ENCODE results near the gene SERPINB10.

The SERPINB10 gene

GRCh38 chr18:63947051-63947790 lies 39.5 kb downstream of the SERPINB10 start:
- Histone ChIP-seq H3K9me3 (ENCODE audit: control insufficient read depth, insufficient read depth, low read length) (no peaks in the 10 kb centered on the region), H3K4me1 (ENCODE audit: insufficient read depth, low read length) (no peaks in the 10 kb centered on the region), H3K9ac (ENCODE audit: low read depth, low read length) (no peak overlapping the region), H3K36me3 (ENCODE audit: insufficient read depth, low read length) (no peaks in the 10 kb centered on the region)

GRCh38 chr18:63949068-63949737 lies 41.4 kb downstream of the SERPINB10 start, which contains the start of gene HMSD:
TSS of gene HMSD (plus strand) at chr18:63949301. CDS start at chr18:63953456, 4,155 bp downstream.
- peak within 1 kb of the TSS; percentile 74 for H3K9ac ChIP-seq (ENCODE audit: low read depth, low read length)
- no peaks in the 10 kb centered on the region for H3K36me3 ChIP-seq (ENCODE audit: insufficient read depth, low read length)
- no peaks in the 10 kb centered on the region for H3K4me1 ChIP-seq (ENCODE audit: insufficient read depth, low read length)
- no peaks in the 10 kb centered on the region for H3K9me3 ChIP-seq (ENCODE audit: control insufficient read depth, insufficient read depth, low read length)

- no peak overlapping the region for H3K9ac ChIP-seq (ENCODE audit: low read depth, low read length)
- no peaks in the 10 kb centered on the region for H3K4me1 ChIP-seq (ENCODE audit: insufficient read depth, low read length)
- no peaks in the 10 kb centered on the region; the same call in 1 of the 2 replicates for H3K36me3 ChIP-seq (ENCODE audit: insufficient read depth, low read length)
- no peaks in the 10 kb centered on the region for H3K9me3 ChIP-seq (ENCODE audit: control insufficient read depth, insufficient read depth, low read length)
Observed at GRCh38 chr18:63951302-63951705, 43.5 kb downstream of the SERPINB10 start.

GRCh38 chr18:63953811-63954210 lies 46.1 kb downstream of the SERPINB10 start:
- H3K4me1 ChIP-seq (ENCODE audit: insufficient read depth, low read length), result no peaks in the 10 kb centered on the region
- no peaks in the 10 kb centered on the region; the same call in 1 of the 2 replicates for H3K36me3 ChIP-seq (ENCODE audit: insufficient read depth, low read length)
- H3K9ac ChIP-seq (ENCODE audit: low read depth, low read length), result no peak overlapping the region
- no peaks in the 10 kb centered on the region for H3K9me3 ChIP-seq (ENCODE audit: control insufficient read depth, insufficient read depth, low read length)

- no peaks in the 10 kb centered on the region; the same call in 1 of the 2 replicates for H3K36me3 ChIP-seq (ENCODE audit: insufficient read depth, low read length)
- H3K9ac ChIP-seq (ENCODE audit: low read depth, low read length), result no peak overlapping the region
- no peaks in the 10 kb centered on the region for H3K9me3 ChIP-seq (ENCODE audit: control insufficient read depth, insufficient read depth, low read length)
- H3K4me1 ChIP-seq (ENCODE audit: insufficient read depth, low read length), result no peaks in the 10 kb centered on the region
Observed at GRCh38 chr18:63956755-63957154, 49.0 kb downstream of the SERPINB10 start.

GRCh38 chr18:63960891-63961290 lies 53.1 kb downstream of the SERPINB10 start:
- H3K9me3 ChIP-seq (ENCODE audit: control insufficient read depth, insufficient read depth, low read length), result no peaks in the 10 kb centered on the region
- no peaks in the 10 kb centered on the region for H3K36me3 ChIP-seq (ENCODE audit: insufficient read depth, low read length)
- no peaks in the 10 kb centered on the region for H3K4me1 ChIP-seq (ENCODE audit: insufficient read depth, low read length)
- no peak overlapping the region for H3K9ac ChIP-seq (ENCODE audit: low read depth, low read length)

GRCh38 chr18:63961435-63961980 lies 53.8 kb downstream of the SERPINB10 start:
- no peaks in the 10 kb centered on the region for H3K4me1 ChIP-seq (ENCODE audit: insufficient read depth, low read length)
- no peaks in the 10 kb centered on the region for H3K36me3 ChIP-seq (ENCODE audit: insufficient read depth, low read length)
- no peaks in the 10 kb centered on the region for H3K9me3 ChIP-seq (ENCODE audit: control insufficient read depth, insufficient read depth, low read length)
- no peak overlapping the region for H3K9ac ChIP-seq (ENCODE audit: low read depth, low read length)

DNA sequence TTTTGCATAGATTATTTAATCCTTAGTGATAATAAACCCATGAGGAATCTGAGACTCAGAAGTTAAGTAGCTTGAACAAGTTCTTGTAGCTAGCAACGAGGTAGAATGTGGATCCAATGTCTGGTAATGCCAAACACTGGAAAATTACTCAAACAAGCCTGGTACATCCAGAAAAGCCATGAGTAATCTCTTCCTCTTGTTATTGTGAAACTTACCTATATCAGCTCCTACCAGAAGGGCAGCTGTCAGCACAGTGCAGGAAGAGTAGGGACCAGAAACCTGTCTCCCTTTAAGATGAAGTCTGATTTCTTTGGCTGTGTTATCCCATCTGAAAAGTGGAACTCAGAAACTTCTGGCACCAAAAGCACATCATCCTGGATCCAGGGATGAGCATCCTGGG lies 54.4 kb downstream of the SERPINB10 start:
- Histone ChIP-seq H3K9ac (ENCODE audit: low read depth, low read length) (no peak overlapping the region), H3K36me3 (ENCODE audit: insufficient read depth, low read length) (no peaks in the 10 kb centered on the region), H3K4me1 (ENCODE audit: insufficient read depth, low read length) (no peaks in the 10 kb centered on the region), H3K9me3 (ENCODE audit: control insufficient read depth, insufficient read depth, low read length) (no peaks in the 10 kb centered on the region)

DNA sequence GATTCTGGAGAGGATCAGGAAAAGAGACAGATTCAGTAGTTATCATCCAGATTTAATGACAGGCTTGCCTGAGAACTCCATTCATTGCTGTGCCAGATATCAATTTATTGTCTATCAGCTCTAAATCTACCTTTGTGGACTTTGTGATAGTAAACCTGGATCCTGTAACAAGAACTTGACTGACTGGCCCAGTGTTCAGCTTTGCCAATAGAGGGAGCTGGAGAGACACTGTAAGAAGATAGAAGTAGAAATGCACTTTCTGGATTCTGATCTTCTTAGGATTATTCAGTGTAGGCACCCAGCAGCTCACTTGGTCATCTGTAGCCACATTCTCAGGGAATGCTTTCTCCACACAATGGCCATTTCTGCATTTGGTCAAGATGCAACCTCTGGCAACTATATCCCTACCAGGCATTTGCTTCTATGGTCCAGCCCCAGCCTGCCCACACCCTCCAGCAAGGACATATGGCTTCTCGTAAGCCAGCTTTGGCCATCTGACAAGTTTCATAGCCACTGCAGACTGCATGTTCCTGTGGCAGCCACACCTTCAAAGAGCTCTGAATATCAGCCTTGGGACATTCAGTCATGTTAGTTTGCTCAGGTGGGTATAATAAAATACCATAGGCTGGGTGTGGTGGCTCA lies 56.0 kb downstream of the SERPINB10 start:
- Histone ChIP-seq H3K36me3 (ENCODE audit: insufficient read depth, low read length) (no peaks in the 10 kb centered on the region), H3K9ac (ENCODE audit: low read depth, low read length) (no peak overlapping the region), H3K9me3 (ENCODE audit: control insufficient read depth, insufficient read depth, low read length) (no peaks in the 10 kb centered on the region), H3K4me1 (ENCODE audit: insufficient read depth, low read length) (no peaks in the 10 kb centered on the region)

DNA sequence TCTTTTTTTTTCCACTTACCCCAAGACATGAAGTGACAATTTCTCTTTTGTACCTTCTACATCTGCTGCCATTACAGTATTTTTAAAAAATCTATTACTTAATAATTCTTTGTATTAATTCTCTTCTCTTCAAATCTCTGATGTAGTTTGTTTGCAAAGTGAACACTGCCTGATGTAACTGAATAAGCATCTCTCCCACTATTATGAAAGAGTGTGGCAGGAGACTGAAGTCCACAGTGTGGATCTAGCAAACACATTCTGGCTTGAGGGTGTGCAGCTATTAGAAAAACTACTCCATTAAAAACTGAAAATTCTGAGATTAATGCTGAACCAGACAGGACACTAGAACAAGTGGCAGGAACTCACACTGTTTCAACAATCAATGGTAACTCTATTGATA lies 57.1 kb downstream of the SERPINB10 start:
- no peak overlapping the region for H3K9ac ChIP-seq (ENCODE audit: low read depth, low read length)
- no peaks in the 10 kb centered on the region for H3K36me3 ChIP-seq (ENCODE audit: insufficient read depth, low read length)
- H3K4me1 ChIP-seq (ENCODE audit: insufficient read depth, low read length), result no peaks in the 10 kb centered on the region
- H3K9me3 ChIP-seq (ENCODE audit: control insufficient read depth, insufficient read depth, low read length), result no peaks in the 10 kb centered on the region

- no peak overlapping the region for H3K9ac ChIP-seq (ENCODE audit: low read depth, low read length)
- no peaks in the 10 kb centered on the region for H3K4me1 ChIP-seq (ENCODE audit: insufficient read depth, low read length)
- no peaks in the 10 kb centered on the region for H3K36me3 ChIP-seq (ENCODE audit: insufficient read depth, low read length)
- H3K9me3 ChIP-seq (ENCODE audit: control insufficient read depth, insufficient read depth, low read length), result no peaks in the 10 kb centered on the region
Observed at GRCh38 chr18:63965716-63966330, 58.1 kb downstream of the SERPINB10 start.

DNA sequence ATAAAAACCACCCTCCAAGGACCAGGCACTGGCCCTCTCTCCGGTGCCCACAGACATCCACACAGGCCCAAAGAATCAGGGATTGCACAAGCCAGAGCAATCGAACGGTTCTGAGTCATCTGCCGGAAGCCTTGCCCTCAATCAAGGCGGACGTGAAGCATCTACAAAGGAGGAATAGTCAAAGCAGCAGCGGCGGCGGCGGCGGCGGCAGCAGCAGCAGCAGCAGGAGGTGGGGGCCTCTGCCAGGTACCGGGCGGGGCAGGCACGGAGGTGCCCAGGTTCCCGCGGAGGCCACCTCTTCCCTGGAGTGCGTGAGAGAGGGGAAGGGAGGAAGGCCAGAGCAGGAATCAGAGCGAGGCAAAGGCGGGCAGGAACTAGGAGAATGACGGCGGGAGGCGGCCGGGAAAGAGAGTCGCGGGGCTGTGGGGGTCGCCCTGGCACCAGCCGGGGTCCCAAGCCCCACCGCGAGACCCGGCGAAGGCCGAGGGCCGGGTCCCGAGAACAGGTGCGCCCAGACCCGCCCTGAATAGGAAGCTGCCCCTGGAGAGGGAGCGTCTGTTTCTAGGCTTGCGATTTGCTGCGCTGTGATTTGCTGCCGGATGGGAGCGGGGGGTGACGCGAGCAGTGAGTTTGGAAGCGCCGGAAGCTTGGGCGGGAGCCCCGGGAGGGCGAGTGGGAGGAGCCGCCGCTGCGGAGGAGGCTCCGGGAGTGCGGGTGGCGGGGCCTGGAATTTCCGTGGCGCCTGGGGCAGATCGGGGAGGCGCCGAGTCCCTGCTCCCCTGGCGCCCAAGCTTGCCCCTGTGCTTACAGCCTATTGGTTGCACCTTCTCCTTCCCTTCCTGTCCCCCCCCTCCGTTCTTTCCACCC lies 62.4 kb downstream of the SERPINB10 start, which contains the start of gene SERPINB8:
Gene SERPINB8, plus strand, starts transcription at position 140 of the 867 bp plus-strand sequence. CDS start 8,228 bp downstream, outside the sequence.
- Histone ChIP-seq H3K4me1 (ENCODE audit: insufficient read depth, low read length) (0 out of 2 replicates have a peak, but pooled peaks cover 7% of the 10 kb centered on the region), H3K9me3 (ENCODE audit: control insufficient read depth, insufficient read depth, low read length) (no peaks in the 10 kb centered on the region), H3K36me3 (ENCODE audit: insufficient read depth, low read length) (no peaks in the 10 kb centered on the region), H3K9ac (ENCODE audit: low read depth, low read length) (peak within 1 kb of the TSS; percentile 80)

GRCh38 chr18:63970809-63971205 lies 63.0 kb downstream of the SERPINB10 start:
- peak overlapping the region; percentile 80 for H3K9ac ChIP-seq (ENCODE audit: low read depth, low read length)
- no peaks in the 10 kb centered on the region for H3K9me3 ChIP-seq (ENCODE audit: control insufficient read depth, insufficient read depth, low read length)
- 0 out of 2 replicates have a peak, but pooled peaks cover 7% of the 10 kb centered on the region for H3K4me1 ChIP-seq (ENCODE audit: insufficient read depth, low read length)
- no peaks in the 10 kb centered on the region for H3K36me3 ChIP-seq (ENCODE audit: insufficient read depth, low read length)
